ENCODE data around the gene EPHA10.
"Not testable (repeated sequence)": the region's sequence is repeated elsewhere in the genome, so short reads cannot be mapped to it uniquely, and the experiment has no call there.

Gene EPHA10

GRCh38 chr1:37767488-37767887 is 2.6 kb upstream of the EPHA10 start:
- no peak for DNase-seq

- no peak for DNase-seq
Measured at GRCh38 chr1:37765916-37766664, 1.2 kb upstream of the EPHA10 start.

GRCh38 chr1:37764414-37764825 is 500 bp downstream of the EPHA10 start:
- peak; percentile 32 for DNase-seq

GRCh38 chr1:37763791-37764413 is 1.0 kb downstream of the EPHA10 start:
- no peak for DNase-seq

- DNase-seq = no peak
Measured at GRCh38 chr1:37762516-37762915, 2.4 kb downstream of the EPHA10 start.

- no peak for DNase-seq
Measured at GRCh38 chr1:37761416-37762095, 3.4 kb downstream of the EPHA10 start.

- DNase-seq = no peak
Measured at GRCh38 chr1:37759451-37759850, 5.5 kb downstream of the EPHA10 start.

- no peak for DNase-seq
Measured at GRCh38 chr1:37755951-37756560, 8.9 kb downstream of the EPHA10 start.

GRCh38 chr1:37755290-37755689 is 9.6 kb downstream of the EPHA10 start:
- peak; percentile 11 for DNase-seq

GRCh38 chr1:37753473-37754321 is 11.2 kb downstream of the EPHA10 start:
- no peak for DNase-seq

- DNase-seq = no peak
Measured at GRCh38 chr1:37752583-37753471, 12.1 kb downstream of the EPHA10 start.

- DNase-seq = no peak
Measured at GRCh38 chr1:37752213-37752582, 12.7 kb downstream of the EPHA10 start.

GRCh38 chr1:37748565-37748964 is 16.4 kb downstream of the EPHA10 start:
- DNase-seq = no peak

- no peak for DNase-seq
Measured at GRCh38 chr1:37746806-37747205, 18.1 kb downstream of the EPHA10 start.

GRCh38 chr1:37741662-37742061 is 23.3 kb downstream of the EPHA10 start:
- no peak for DNase-seq

- DNase-seq = no peak
Measured at GRCh38 chr1:37741130-37741529, 23.8 kb downstream of the EPHA10 start.

GRCh38 chr1:37739222-37739621 is 25.7 kb downstream of the EPHA10 start:
- peak; percentile 1 for DNase-seq

- DNase-seq = not testable (repeated sequence)
Measured at GRCh38 chr1:37738619-37739018, 26.3 kb downstream of the EPHA10 start.

GRCh38 chr1:37737975-37738374 is 26.9 kb downstream of the EPHA10 start:
- DNase-seq = not testable (repeated sequence)

GRCh38 chr1:37734629-37735591 is 30.0 kb downstream of the EPHA10 start:
- DNase-seq = no peak
